OCI-LY7 (cell line): ENCODE measurements around the gene SARM1. TPM values are rescaled to one million over a fixed set of nuclear protein-coding genes. Genes with fewer than 3 reads are reported as not detected.

Experiments used
- BruUV-seq: library from RNA; stranded (reverse); fragments of 400-500 nt; replicated peaks from 2 replicates; lab custom pipeline; 2021; lab: Mats Ljungman, UMichigan
- CTCF ChIA-PET: fragments of 300-600 bp; sonication (Branson Sonifier 250); formaldehyde crosslinking; loops from one replicate; lab custom pipeline; 2022; ENCODE audit warnings: antibody characterized with exemption; ENCODE audit not compliant: unreplicated experiment; lab: Charles Lee
- POLR2A ChIA-PET: fragments of 300-600 bp; sonication (Branson Sonifier 250); formaldehyde crosslinking; loops from one replicate; lab custom pipeline; 2022; ENCODE audit warnings: antibody characterized with exemption; lab: Charles Lee
- DNase-seq: peaks from one replicate; pipeline ENCODE4 v3.0.0-alpha.2; 2015; ENCODE audit warnings: low spot score
- H2AFZ ChIP-seq: fragments of 200-600 bp; sonication (generic), shearing (Covaris generic); 2 replicates; pipeline ENCODE4 v1.6.1; 2014; ENCODE audit warnings: mild to moderate bottlenecking, antibody characterized with exemption, low read length, moderate library complexity
- H3K27ac ChIP-seq: fragments of 200-600 bp; sonication (generic); 2 replicates; pipeline ENCODE4 v1.5.1; 2014; ENCODE audit warnings: mixed run types, low read depth, mild to moderate bottlenecking, moderate library complexity, low read length, inconsistent platforms; ENCODE audit not compliant: poor library complexity, severe bottlenecking
- H3K36me3 ChIP-seq: fragments of 200-600 bp; sonication (generic); 2 replicates; pipeline ENCODE4 v1.6.1; 2014; ENCODE audit warnings: mild to moderate bottlenecking, antibody characterized with exemption, low read length, moderate library complexity, mixed read lengths; ENCODE audit not compliant: insufficient read depth
- H3K4me1 ChIP-seq: fragments of 200-600 bp; sonication (generic); 2 replicates; pipeline ENCODE4 v1.5.1; 2014; ENCODE audit warnings: mild to moderate bottlenecking, low read length; ENCODE audit not compliant: insufficient read depth, poor library complexity, severe bottlenecking
- H3K4me2 ChIP-seq: fragments of 200-600 bp; sonication (generic); 2 replicates; pipeline ENCODE4 v1.6.1; 2014; ENCODE audit warnings: mild to moderate bottlenecking, low read length
- H3K4me3 ChIP-seq: fragments of 200-600 bp; sonication (generic); 2 replicates; pipeline ENCODE4 v1.5.1; 2014; ENCODE audit warnings: mild to moderate bottlenecking, low read depth, low read length; ENCODE audit not compliant: poor library complexity, severe bottlenecking
- H3K79me2 ChIP-seq: fragments of 200-600 bp; sonication (generic); 2 replicates; pipeline ENCODE4 v1.6.1; 2016; ENCODE audit warnings: low read depth, mild to moderate bottlenecking, low read length, moderate library complexity, mixed read lengths; ENCODE audit not compliant: insufficient read depth
- H3K9me2 ChIP-seq: fragments of 200-600 bp; sonication (generic); 2 replicates; pipeline ENCODE4 v1.6.1; 2016; ENCODE audit warnings: mild to moderate bottlenecking, low read length, mixed read lengths; ENCODE audit not compliant: insufficient read depth
- H3K9me3 ChIP-seq: fragments of 200-600 bp; sonication (generic); 2 replicates; pipeline ENCODE4 v1.6.1; 2014; ENCODE audit warnings: mild to moderate bottlenecking, mixed run types, low read length, mixed read lengths
- H4K20me1 ChIP-seq: fragments of 200-600 bp; sonication (generic); 2 replicates; pipeline ENCODE4 v1.6.1; 2014; ENCODE audit warnings: mild to moderate bottlenecking, antibody characterized with exemption, low read length, moderate library complexity, mixed read lengths; ENCODE audit not compliant: insufficient read depth
- EZH2phosphoT487 ChIP-seq: fragments of 200-600 bp; sonication (generic); IDR thresholded peaks from 2 replicates; pipeline ENCODE4 v1.6.1; 2018; ENCODE audit warnings: low read depth, borderline replicate concordance, mild to moderate bottlenecking, mixed run types, antibody characterized with exemption, low read length, moderate library complexity, mixed read lengths
- intact Hi-C: fragments of 100-400 bp; cut with micrococcal nuclease; formaldehyde crosslinking; loops from one replicate; pipeline ENCODE4 v1.10.0; 2022; ENCODE audit not compliant: unreplicated experiment
- total RNA-seq, 2 experiments: library from RNA; depleted of rRNA in 1 of 2; stranded (reverse); fragments of >200 nt in 1 of 2; shearing (Covaris generic) in 1 of 2; gene quantifications; 2 replicates each; pipeline ENCODE4 v1.2.3, GENCODE V29; 2014 to 2022
- TF ChIP-seq, protein P1 (sequence below): fragments of 200-600 bp; sonication (generic); conservative IDR thresholded peaks from 2 replicates; pipeline ENCODE4 v1.5.1; 2014; ENCODE audit warnings: mild to moderate bottlenecking, antibody characterized with exemption, low read length, moderate library complexity, mixed read lengths

Gene SARM1
- total RNA-seq, 2 experiments from 2014 or later, result 7.5 to 21.3 TPM

DNA sequence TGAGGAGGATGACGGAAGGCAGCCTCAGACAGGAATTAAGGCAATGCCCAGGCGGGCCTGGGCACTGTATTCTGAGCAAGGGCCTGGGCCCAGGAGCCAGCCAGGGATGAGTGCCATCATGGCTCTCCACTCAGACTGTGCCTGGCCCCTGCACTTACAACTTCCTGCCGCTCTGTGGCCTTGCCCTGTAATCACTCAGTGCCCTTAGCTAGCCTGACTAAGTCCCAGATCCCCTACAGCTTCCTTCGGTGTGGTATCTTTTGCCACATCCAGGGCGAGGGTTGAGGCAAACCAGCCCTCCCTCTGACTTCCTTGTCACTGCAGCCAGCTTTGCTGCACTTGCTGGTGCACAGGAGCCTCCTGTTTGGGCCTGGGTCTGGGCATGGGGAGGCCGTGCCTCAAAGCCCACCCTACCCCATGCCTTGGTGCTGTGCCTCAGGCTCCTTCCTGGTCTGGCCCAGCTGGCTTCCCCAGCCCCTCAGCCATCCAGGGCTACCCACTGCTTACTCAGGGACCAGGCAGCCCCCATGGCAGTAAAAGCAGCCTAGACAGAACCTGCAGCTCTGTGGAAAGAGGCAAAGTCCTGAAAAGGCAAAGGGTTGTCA, 25.2 kb downstream of the SARM1 start:
- BruUV-seq, result no TSS peak
- TF ChIP-seq, protein P1, sequence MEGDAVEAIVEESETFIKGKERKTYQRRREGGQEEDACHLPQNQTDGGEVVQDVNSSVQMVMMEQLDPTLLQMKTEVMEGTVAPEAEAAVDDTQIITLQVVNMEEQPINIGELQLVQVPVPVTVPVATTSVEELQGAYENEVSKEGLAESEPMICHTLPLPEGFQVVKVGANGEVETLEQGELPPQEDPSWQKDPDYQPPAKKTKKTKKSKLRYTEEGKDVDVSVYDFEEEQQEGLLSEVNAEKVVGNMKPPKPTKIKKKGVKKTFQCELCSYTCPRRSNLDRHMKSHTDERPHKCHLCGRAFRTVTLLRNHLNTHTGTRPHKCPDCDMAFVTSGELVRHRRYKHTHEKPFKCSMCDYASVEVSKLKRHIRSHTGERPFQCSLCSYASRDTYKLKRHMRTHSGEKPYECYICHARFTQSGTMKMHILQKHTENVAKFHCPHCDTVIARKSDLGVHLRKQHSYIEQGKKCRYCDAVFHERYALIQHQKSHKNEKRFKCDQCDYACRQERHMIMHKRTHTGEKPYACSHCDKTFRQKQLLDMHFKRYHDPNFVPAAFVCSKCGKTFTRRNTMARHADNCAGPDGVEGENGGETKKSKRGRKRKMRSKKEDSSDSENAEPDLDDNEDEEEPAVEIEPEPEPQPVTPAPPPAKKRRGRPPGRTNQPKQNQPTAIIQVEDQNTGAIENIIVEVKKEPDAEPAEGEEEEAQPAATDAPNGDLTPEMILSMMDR, result no peak
- TF ChIP-seq EZH2phosphoT487, result no peak
- Histone ChIP-seq H3K4me2 (no peak overlapping the region), H3K79me2 (no peaks in the 10 kb centered on the region), H3K4me1 (no peaks in the 10 kb centered on the region), H3K36me3 (no peaks in the 10 kb centered on the region; the same call in 1 of the 2 replicates), H3K9me3 (no peaks in the 10 kb centered on the region), H2AFZ (no peak overlapping the region), H3K4me3 (no peak overlapping the region), H3K27ac (no peak overlapping the region), H4K20me1 (no peaks in the 10 kb centered on the region), H3K9me2 (no peaks in the 10 kb centered on the region)
- intact Hi-C loops, result no loop called here
- ChIA-PET POLR2A (no interaction called here), CTCF (interaction anchor here (1.0 kb wide), 1 partner anchor 20 kb away, joined by 4 read pairs; no protein-coding TSS in a partner anchor)
- no peak for DNase-seq

DNA sequence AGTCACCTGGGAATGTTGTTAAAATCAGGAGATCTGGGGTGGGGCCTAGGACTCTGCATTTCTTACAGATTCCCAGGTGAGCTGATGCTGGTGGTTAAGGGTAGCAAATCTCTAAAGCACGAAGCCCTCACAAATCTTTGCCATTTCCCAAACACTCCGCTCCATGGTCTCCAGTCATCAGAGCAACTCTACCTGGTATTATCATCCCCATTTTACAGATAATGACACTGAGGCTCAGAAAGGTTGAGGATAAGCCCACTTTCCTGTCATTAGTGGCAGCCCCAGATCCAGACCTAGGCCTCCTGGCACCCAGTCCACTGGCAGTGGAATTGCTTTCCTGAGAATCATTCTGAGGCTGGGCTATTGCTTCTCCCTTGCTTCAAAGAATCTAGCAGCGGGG, 25.8 kb downstream of the SARM1 start:
- no peak overlapping the region for H2AFZ ChIP-seq
- no peaks in the 10 kb centered on the region for H3K79me2 ChIP-seq
- H3K27ac ChIP-seq, result no peak overlapping the region
- POLR2A ChIA-PET, result no interaction called here
- no peak overlapping the region for H3K4me3 ChIP-seq
- H3K4me1 ChIP-seq, result no peaks in the 10 kb centered on the region
- H3K9me2 ChIP-seq, result no peaks in the 10 kb centered on the region
- CTCF ChIA-PET, result no interaction called here
- intact Hi-C loops, result no loop called here
- H3K36me3 ChIP-seq, result no peaks in the 10 kb centered on the region; the same call in 1 of the 2 replicates
- no peak overlapping the region for H3K4me2 ChIP-seq
- H3K9me3 ChIP-seq, result no peaks in the 10 kb centered on the region
- TF ChIP-seq EZH2phosphoT487, result no peak
- TF ChIP-seq, protein P1, result no peak
- no TSS peak for BruUV-seq
- no peaks in the 10 kb centered on the region for H4K20me1 ChIP-seq
- DNase-seq, result no peak

DNA sequence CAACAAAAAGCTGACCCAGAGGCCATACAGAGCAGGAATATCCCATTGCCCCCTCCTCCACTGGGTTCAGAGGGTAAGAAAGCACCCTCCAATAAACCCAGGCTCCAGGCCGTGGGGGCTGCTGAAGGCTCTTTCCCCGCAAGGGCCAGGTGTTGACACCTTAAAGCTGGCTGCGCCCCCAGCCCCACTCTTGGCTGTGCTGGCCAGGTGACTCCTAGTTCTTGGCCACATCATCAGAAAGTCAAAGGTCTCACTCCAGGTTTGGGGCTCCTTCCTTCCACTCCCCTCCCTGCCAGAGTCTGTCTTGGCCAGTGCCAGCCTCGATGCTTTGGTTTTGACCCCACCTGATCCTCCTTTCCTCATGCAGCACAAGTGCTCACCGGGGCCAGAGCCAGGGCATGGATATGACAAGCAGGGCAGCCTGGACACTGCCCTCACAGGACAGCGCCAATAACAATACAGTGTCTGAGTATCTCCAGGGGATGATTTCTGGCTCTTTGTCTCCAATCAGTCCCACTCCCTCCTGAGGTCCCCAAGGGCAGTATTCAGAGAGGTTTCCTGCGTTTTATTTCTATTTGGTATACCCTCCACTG, 26.3 kb downstream of the SARM1 start:
- H3K79me2 ChIP-seq, result no peaks in the 10 kb centered on the region
- no peak overlapping the region for H3K4me2 ChIP-seq
- no peaks in the 10 kb centered on the region for H3K9me3 ChIP-seq
- H3K9me2 ChIP-seq, result no peaks in the 10 kb centered on the region
- no peak overlapping the region for H3K4me3 ChIP-seq
- intact Hi-C loops, result no loop called here
- no peak for DNase-seq
- ChIA-PET CTCF (no interaction called here), POLR2A (no interaction called here)
- no peaks in the 10 kb centered on the region; the same call in 1 of the 2 replicates for H3K36me3 ChIP-seq
- no peak overlapping the region for H2AFZ ChIP-seq
- TF ChIP-seq, protein P1, result no peak
- TF ChIP-seq EZH2phosphoT487, result no peak
- H4K20me1 ChIP-seq, result no peaks in the 10 kb centered on the region
- no peaks in the 10 kb centered on the region for H3K4me1 ChIP-seq
- no TSS peak for BruUV-seq
- no peak overlapping the region for H3K27ac ChIP-seq
